NCI-H2029 treated with DMSO at 0.1 percent for 48 hours (cell line): Measurements from ENCODE around the gene NCOA1.
"Not testable (repeated sequence)": the region's sequence is repeated elsewhere in the genome, so short reads cannot be mapped to it uniquely, and the experiment has no call there.

Experiments
- DNase-seq: peaks from one replicate; lab custom pipeline; 2025; lab: John Stamatoyannopoulos, UW

NCOA1 gene

DNA sequence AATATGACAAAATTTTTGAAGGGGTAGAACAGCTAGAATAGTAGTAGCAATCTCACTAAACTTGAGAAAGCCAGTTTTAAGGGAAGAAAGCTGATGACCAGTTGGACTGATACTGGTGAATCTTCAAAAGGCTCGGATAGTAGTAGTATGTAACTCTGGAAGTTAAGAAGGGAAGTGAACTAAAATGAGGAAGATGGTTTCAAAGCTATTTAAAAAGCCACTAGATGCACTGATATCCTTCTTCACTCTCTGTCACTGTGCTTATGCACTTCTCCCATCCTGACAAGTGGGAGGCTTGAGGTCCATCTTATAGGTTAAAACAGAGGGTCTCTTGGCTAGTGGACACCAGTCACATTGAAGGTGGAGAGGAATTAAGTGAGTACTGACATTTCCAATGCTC lies 141.1 kb downstream of the NCOA1 start:
- no peak for DNase-seq

DNA sequence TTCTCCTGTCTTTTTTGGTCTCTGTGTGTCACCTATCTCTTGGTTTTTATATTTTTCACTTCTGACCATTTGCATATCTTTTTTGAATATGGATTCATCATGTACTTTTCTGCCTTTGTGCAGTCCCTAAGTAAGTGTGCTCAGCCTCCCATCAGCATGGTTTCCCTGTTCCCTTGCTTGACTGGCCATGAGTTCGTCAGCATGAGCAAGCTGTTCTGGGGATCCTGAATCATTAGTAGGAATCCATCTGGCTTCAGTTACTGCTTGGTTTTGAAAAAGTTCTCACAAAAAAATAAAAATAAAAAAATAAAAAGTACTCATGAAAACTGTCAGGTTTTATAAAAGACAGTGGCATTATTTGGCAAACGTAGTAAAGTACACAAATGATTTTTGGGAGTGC lies 144.1 kb downstream of the NCOA1 start:
- DNase-seq: no peak

DNA sequence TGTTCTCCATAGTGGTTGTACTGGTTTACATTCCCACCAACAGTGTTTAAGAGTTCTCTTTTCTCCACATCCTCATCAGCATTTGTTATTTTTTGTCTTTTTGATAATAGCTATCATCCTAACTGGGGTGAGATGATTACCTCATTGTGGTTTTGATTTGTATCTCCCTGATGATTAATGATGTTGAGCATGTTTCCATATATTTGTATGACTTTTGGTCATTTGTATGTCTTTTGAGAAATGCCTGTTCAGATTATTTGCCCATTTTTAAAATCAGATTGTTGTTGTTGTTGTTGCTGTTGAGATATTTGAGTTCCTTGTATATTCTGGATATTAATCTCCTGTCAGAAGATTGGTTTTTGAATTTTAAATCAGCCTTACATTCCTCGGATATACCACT lies 147.5 kb downstream of the NCOA1 start:
- DNase-seq: no peak

DNA sequence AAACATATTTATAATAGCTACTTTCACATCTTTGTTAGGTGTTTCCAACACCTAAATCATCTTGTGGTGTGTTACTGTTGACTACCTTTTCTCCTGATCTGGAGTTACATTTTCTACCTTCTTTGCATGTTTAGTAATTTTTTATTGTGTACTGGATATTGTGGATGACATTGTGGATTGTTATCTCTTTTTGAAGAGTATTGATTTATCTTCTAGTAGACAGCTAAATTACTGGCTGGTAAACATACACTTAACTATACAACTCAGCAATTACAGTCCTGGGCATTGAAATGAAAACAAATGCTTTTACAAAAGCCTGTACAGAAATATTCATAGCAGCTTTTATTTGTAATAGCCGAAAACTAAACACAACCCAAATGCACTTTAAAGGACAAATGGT lies 151.3 kb downstream of the NCOA1 start:
- peak; percentile 10 for DNase-seq

DNA sequence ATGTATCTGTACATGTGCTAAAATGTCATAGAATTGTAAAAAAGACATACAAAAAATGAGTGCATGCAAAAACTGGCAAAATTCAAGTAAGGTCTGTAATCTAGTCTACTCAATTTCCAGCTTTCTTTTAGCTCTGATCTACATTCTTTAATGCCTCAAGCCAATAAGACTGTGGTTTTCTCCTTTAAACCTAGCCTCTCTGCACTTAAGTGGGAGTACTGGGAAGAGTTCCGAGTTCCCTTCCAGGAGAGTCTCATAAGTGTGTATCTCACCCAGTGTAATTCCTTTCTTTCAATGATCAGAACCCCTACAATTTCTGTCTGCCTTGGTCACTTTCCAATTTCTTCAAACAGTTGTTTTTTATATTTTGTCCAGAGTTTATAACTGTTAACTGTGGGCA lies 152.0 kb downstream of the NCOA1 start:
- DNase-seq: no peak

DNA sequence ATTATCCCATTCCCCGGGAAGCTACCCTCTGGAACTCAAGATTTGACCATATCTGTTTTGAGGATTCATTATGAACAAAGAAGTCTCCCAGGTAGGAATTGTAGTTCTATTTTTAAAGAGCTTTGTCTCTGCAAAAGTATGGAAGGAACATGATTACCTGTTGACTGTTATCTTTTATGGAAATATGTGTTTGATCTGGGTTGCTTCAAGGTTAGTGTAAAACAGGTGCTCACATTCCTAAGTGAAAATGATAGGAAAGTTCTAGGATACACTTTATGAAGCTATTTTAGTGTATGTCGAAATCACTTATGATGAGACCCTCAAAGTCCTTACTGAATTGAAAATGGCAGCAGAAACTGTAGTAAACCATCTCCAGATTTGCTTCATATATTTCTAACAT lies 153.0 kb downstream of the NCOA1 start:
- no peak for DNase-seq

DNA sequence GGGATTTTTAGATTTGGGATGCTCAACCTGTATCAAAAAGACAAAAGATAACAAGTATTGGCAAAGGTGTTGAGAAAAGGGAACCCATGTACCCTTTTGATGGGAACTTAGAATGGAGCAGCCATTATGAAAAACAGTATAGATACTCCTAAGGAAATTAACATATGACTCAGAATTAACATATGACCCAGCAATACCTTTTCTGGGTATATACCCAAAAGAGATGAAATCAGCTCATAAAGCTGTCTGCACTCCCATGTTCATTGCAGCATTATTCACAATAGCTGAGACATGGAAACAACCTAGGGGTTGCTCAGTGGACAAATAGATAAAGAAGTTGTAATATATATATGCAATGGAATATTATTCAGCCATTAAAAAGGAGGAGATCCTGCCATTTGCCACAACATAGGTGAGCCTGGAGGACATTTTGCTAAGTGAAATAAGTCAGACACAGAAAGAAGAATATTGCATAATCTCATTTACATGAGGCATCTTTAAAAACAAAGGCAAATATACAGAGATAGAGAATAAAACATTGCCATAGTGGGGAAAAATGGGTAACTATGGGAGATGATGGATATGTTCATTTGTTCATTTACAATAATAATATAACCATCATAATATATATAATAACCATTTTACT lies 160.1 kb downstream of the NCOA1 start:
- no peak for DNase-seq

DNA sequence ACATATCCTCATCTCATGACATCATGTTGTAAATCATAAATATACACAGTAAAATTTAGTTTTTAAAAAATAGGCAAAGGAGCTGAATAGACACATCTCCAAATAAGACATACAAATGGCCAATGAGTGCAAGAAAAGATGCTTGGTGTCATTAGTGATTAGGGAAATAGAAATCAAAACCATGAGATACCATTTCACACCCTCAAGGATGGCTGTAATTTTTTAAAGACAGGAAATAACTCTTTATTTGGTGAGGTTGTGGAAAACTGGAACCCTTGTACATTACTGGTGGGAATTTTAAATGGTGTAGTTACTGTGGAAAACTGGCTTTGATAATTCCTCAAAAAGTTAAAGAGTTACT lies 160.6 kb downstream of the NCOA1 start:
- DNase-seq: no peak

DNA sequence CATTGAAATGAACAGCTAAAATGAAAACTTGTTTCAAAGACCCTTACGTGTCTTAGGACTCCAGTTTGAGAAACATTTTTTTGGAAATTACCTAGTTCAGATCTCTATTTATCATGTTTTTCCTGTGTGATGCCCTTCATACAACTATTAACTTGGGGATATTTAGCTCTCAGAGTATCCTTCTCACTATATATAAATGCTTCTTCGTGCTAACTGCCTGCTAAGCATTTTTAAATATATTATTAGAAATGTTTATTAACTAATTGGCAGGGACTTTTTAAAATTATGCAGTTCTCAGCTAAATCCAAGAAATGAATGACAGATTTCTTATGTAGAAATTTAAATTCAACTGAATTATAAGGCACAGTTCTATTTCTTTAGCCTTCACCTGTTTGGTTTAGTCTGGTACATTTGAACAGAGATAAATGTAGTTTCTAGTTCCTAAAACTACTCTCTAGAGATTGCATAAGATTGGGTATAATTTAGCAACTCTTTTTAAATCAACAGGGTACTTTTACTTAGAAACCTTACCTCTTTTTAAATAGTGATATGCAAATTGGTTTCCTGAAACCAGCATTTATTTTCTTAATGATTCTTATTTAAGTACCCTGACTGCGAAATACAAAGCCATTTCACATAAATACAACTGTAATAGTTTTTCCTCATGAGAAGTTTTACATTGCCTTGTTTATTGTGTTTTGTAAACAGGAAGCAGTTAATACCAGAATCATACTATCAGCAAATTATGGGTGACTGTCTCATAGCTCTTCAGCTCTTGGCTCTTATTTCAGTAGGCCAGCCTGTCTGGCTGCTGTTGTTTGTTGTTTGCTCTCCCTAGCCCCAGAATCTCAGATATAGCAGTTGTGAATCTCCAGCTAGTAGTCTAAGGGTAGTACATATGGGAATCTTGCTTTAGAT lies 161.5 kb downstream of the NCOA1 start:
- peak; percentile 37 for DNase-seq

DNA sequence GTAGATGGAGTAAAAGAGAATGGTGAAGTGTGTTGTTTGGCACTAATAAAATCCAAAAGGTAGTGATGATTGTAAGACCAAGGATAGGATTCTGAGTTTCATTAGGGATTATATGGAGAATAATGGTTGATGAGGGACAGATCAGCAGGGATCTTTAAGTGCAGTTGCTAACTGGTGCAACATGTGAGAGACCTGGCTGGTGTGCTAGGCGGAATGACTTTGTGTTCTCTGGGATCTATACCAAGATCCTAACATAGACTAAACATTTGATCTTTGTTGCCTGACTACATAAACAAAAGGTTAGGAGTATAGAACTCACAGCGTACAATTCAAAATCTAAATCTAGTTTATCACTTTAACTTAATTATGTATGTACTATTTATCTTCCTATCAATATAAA lies 166.8 kb downstream of the NCOA1 start:
- no peak for DNase-seq

DNA sequence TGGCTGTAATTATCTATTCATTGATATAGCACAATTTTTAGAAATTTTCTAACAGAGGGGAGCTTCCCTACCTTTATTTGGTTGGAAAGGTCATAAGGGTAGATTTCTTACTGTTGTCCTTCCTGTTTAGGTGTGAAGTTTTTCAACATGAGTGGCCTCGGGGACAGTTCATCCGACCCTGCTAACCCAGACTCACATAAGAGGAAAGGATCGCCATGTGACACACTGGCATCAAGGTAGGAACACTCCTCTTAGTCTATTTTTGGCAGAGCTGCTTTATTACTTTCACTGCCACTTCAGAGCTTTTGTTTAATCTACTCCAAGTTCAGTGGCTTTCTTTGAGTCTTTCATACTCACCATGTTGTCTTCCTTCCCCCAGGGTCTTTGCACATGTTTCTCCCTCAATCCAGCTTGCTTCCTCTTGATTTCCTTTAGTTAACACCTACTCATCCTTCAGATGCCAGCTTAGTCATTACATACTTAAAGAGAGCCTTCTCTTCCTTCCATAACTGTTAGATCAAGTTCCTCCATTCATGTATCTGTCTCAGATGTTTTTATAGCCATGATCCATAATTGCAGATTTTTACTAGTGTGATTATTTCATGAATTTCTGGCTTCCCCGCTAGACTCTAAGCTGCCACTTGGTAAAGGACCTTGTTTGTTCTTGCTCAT lies 167.6 kb downstream of the NCOA1 start:
- DNase-seq: peak; percentile 14

DNA sequence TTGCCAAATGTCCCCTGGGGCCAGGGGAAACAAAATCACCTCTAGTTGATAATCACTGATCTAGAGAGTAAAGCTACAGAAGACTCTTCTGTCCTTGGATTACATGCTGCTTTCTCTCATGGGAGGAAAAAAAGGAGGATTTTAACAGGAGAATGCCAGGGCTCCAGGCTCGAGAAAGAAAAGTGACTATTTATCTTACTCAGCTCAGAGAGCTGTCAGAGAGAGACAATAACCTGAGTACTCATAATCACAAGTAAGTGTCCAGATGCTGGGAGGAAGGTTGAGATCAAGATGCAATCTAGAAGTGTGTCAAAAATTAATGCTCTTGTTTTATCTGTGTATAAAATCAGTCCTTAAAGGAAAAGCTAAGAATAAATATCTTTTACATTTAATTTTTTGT lies 168.8 kb downstream of the NCOA1 start:
- DNase-seq: no peak

DNA sequence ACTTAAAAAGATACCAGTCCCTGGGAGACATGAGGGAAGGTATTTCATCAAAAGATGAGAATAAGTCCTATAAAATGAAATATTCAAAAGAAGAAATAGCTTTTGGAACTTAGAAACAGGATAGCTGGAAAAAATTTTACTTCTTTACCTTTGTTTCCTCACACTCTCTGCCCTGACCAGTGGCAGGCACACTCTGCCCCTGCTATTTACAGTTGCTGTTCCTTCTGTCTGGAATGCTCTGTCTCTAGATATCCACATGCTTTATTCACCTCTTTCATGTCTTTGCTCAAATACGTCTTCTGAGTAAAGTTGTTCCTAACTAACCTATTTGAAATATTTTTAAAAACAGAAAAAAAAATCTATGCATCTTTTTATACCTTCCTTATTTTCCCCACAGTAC lies 176.5 kb downstream of the NCOA1 start:
- no peak for DNase-seq

DNA sequence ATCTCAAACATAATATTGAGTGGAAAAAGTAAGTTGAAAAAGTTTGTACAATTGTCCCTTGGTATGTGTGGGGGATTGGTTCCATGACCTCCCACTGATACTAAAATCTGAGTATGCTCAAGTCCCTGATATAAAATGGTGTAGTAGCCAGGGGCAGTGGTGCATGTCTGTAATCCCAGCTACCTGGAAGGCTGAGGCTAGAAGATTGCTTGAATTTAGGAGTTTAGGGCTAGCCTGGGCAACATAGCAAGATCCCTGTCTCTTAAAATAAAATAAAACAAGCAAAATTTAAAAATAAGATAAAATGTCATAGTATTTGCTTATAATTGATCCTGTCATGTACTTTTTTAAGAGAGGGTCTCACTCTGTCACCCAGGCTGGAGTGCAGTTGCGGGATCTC lies 180.2 kb downstream of the NCOA1 start:
- no peak for DNase-seq

DNA sequence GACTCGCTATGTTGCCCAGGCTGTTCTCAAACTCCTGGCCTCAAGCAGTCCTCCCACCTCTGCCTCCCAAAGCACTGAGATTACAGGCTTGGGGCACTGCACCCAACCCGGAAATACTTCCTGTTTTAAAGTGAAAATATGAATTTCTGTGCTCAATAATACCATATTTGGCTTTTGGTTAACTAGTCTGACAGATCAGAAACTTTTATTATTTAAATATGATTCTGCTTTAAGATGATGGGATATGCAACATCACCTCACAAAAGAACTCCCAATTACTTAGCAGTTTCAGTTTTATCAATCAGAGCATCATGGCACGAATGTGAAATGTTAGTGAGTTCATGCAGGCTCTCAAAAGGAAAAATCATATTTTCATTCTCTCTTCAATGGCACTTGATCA lies 181.5 kb downstream of the NCOA1 start:
- DNase-seq: no peak

DNA sequence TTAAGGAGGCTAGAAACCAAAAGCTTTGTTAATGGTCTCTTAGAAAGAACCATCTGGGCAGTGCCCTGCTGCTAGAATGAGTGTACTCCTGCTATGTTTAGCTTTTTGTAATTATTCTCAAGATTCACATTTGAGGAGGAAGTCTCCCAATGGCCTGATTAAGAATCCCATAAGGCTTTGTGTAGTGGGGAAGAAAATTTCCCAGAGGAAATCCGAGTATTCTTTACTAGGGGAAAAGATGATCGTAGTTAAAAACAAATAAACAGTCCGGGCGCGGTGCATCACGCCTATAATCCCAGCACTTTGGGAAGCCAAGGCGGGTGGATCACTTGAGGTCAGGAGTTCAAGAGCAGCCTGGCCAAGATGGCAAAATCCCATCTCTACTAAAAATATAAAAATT lies 184.3 kb downstream of the NCOA1 start:
- no peak for DNase-seq

DNA sequence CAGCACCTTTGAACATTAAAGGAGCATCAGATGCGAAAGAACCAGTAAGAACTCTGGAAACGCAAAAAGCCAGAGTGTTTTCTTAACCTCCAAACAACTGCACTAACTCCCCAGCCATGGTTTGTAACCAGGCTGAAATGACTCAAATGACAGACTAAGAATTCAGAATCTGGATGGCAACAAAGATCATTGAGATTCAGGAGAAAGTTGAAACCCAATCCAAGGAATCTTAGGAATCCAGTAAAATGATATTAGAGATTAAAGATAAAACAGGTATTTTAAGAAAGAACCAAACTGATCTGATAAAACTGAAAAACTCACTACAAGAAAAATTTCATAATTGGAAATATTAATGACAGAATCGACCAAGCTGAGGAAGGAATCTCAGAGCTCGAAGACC lies 185.4 kb downstream of the NCOA1 start:
- no peak for DNase-seq

DNA sequence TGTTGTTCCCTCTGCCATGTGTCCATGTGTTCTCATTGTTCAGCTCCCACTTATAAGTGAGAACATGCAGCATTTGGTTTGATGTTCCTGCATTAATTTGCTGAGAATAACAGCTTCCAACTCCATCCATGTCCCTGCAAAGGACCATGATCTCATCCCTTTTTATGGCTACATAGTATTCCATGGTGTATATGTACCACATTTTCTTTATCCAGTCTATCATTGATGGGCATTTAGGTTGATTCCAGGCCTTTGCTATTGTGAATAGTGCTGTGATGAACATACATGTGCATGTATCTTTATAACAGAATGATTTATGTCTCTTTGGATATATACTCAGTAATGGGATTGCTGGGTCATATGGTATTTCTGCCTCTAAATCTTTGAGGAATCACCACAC lies 187.0 kb downstream of the NCOA1 start:
- not testable (repeated sequence) for DNase-seq

DNA sequence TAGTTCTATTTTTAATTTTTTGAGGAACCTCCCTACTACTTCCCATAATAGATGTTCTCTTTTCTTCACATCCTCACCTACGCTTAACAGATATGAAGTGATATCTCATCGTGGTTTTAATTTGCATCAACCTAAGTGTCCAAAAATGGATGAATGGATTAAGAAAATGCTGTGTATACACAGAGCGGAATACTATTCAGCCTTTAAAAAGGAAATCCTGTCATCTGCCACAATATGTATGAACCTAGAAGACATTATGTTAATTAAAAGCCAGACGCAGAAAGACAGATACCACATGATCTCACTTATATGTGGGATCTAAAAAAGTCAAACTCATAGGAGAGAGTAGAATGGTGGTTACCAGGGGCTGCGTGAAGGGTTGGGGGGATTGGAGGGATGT lies 189.1 kb downstream of the NCOA1 start:
- DNase-seq: no peak

DNA sequence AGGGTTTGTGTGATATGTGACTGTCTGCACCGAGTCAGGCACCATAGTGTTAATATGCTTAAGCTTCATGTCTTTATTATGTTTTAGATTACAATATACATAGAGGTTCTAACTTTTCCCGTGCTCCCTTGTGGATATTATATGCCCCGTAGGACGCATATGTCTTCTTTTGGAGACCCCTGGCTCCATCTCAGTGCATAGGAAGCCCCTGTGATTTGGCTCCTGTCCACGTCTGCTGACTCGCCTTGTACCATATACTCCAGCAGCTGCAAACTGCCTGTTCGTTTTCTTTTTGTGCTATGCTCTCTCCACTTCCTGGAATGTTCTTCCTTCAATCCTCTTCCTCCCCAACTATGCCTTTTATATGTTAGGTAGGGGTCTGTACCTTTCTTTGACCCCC lies 191.2 kb downstream of the NCOA1 start:
- no peak for DNase-seq

DNA sequence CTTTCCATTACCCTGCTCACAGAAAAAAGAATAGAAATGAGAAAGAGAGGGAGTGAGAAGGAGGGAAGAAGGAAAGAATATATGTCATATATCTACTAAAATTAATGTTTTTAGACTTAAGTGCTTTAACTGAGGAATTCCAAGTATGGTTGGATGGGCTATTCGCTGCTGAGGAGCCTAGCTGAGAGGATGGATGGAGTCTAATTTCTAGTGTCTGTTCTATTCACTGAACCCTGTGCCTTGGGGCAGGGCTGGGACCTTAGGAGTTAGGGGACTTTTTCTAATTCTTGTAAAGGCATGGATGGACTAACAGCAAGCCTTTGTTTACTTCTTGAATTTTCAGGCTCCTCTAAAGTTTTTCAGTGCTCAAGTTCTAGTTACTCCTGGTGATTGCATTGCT lies 192.4 kb downstream of the NCOA1 start:
- no peak for DNase-seq

DNA sequence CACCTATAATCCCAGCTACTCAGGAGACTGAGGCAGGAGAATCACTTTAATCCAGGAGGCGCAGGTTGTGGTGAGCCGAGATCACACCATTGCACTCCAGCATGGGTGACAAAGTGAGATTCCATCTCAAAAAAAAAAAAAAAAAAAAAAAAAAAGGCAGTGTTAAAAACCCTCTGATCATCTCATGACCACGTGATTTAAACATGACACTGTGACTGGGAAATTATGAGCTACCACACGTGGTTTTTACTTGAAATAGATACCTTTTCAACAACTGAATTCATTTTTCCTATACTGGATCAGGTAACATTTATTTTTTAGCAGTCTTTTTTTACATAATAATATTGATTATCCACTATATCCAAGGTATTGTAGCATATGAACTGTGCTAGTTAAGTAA lies 199.5 kb downstream of the NCOA1 start:
- DNase-seq: no peak

DNA sequence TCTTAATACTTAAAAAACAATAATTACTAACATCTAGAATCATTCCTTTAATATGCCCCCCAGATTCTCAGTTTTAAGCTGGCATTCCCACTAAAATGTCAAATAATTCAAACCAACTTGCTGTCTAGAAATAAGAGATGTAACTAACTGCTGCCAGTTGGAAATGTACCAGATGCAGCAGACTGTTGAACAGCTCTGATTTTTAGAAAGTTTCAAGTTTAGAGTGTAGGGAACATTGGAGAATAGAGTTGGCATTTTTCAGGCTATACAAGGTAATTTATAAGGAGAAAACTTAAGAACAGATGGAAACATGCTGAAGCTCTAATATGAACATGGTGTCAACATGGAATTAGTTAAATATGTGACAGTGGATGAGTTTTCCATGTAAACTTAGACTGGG lies 200.8 kb downstream of the NCOA1 start:
- DNase-seq: no peak
